ENCODE measurements around the gene LRRC15.

The LRRC15 gene

DNA sequence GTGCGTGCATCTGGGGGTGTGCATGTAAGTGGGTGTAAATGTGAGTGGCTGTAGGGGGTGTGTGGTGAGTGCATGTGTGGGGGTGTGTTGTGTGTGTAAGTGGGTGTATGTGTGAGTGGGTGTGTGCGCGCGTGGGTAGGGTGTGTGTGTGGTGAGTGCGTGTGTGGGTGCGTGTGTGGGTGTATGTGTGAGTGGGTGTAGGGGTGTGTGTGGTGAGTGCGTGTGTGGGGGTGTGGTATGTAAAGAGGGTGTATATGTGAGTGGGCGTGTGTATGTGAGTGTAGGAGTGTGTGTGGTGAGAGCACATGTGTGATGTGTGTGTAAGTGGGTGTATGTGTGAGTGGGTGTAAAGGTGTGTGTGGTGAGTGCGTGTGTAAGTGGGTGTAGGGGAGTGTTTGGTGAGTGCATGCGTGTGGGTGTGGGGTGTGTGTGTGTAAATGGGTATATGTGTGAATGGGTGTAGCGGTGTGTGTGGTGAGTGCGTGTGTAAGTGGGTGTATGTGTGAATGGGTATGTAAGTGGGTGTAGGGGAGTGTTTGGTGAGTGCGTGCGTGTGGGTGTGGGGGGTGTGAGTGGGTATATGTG, 17.5 kb downstream of the LRRC15 start:
- TF ChIP-seq CTCF (IDR thresholded peaks at IDR 0.05; ENCODE audit: control extremely low read depth, extremely low read depth, low read depth, missing control alignments) = no peak
- CTCF ChIA-PET = no interaction called here
- POLR2A ChIA-PET = no interaction called here
- DNase-seq (ENCODE audit: extremely low spot score) = no peak

DNA sequence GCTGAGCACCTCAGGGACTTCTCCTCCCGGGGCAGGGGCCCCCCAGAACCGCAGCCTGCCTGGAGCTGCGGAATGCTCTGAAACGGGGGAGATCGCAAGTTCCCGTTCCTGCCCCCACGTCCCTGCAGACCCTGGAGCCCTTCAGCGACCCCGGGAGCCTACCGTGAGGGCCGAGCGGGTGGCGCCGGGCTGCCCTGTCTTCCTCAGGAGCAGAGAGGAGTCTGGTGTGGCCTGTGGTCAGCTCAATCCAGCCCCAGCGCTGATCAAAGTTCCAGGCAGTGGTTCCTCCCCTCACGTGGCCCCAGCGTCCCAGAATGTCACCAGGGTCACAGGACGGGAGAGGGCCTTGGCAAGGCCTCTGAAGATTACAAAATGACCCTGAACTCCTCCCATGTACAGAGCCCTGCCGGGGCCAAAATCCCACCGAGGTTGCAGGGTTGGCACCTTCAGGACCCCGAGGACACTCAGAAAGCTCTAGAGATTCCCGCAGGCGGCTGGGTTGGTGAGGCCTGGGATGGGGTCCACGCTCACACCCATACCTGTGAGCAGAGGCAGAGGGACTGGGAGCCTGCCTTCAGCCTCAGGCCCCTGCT, 18.4 kb downstream of the LRRC15 start, which contains the start of gene CPN2:
Gene CPN2, minus strand, starts transcription at position 249 of the 593 bp plus-strand sequence. CDS start 8,626 bp downstream, outside the sequence.
- DNase-seq (ENCODE audit: extremely low spot score) = no peak
- no peak for TF ChIP-seq CTCF (IDR thresholded peaks at IDR 0.05; ENCODE audit: control extremely low read depth, extremely low read depth, low read depth, missing control alignments)
- POLR2A ChIA-PET = no interaction called here
- CTCF ChIA-PET = no interaction called here

DNA sequence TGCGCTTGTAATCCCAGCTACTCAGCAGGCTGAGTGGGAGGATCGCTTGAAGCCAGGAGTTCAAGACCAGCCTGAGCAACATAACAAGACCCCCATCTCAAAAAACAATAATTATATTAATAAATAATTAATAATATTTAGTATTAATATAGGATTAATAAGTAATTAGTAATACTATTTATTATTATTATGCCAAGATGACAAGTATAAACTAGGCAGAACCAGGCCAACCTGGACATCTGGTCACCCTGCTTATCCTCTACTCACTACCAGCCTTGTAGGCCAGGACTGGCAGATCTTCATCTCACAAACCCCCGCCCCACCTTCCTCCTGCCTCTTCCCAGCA, 18.8 kb downstream of the LRRC15 start:
- CTCF ChIA-PET = interaction anchor here (2.3 kb wide), 1 partner anchor 17 kb away, joined by 8 read pairs; no protein-coding TSS in a partner anchor
- DNase-seq (ENCODE audit: extremely low spot score) = no peak
- TF ChIP-seq CTCF (IDR thresholded peaks at IDR 0.05; ENCODE audit: control extremely low read depth, extremely low read depth, low read depth, missing control alignments) = no peak
- POLR2A ChIA-PET = no interaction called here

GRCh38 chr3:194348354-194348753, 21.2 kb downstream of the LRRC15 start:
- POLR2A ChIA-PET = no interaction called here
- TF ChIP-seq CTCF (IDR thresholded peaks at IDR 0.05; ENCODE audit: control extremely low read depth, extremely low read depth, low read depth, missing control alignments) = no peak
- CTCF ChIA-PET = interaction anchor here (2.3 kb wide), 1 partner anchor 14 kb away, joined by 8 read pairs; no protein-coding TSS in a partner anchor
- DNase-seq (ENCODE audit: extremely low spot score) = no peak

DNA sequence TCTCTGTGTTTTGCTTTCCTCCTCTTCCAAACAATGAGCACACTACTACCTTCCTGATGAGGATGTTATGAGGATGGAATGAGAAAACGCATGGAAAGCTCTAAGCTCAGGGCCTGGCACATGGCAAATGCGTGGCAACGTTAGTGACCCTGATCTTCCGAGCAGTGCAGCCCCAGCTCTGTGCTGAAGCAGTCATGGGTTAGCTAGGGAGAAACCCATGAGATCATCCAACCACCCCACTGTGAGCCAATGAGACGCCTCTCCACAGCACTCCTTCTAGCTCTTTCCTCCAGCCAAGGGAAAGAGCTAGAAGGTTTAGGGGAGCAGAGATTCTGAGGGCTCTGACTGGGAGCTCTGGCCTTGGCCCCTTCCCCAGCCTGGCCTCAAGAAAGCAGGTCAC, 22.9 kb downstream of the LRRC15 start:
- TF ChIP-seq CTCF (IDR thresholded peaks at IDR 0.05; ENCODE audit: control extremely low read depth, extremely low read depth, low read depth, missing control alignments) = no peak
- no peak for DNase-seq (ENCODE audit: extremely low spot score)
- ChIA-PET CTCF (interaction anchor here (2.7 to 6.7 kb wide), 4 partner anchors 12 to 566 kb away, joined by 7 to 96 read pairs (median 44); no protein-coding TSS in a partner anchor), POLR2A (no interaction called here)

GRCh38 chr3:194346035-194346434, 23.5 kb downstream of the LRRC15 start:
- no peak for TF ChIP-seq CTCF (IDR thresholded peaks at IDR 0.05; ENCODE audit: control extremely low read depth, extremely low read depth, low read depth, missing control alignments)
- ChIA-PET POLR2A (no interaction called here), CTCF (interaction anchor here (1.4 to 6.7 kb wide), 5 partner anchors 12 to 565 kb away, joined by 4 to 96 read pairs (median 19); no protein-coding TSS in a partner anchor)
- DNase-seq (ENCODE audit: extremely low spot score) = no peak

Data from GM10248 (cell line).